MG63 (cell line): ENCODE data around the gene IL6. TPM values are rescaled to one million over a fixed set of nuclear protein-coding genes. Genes with fewer than 3 reads are reported as not detected.
"Not testable (repeated sequence)": the region's sequence is repeated elsewhere in the genome, so short reads cannot be mapped to it uniquely, and the experiment has no call there.

Source experiments
- DNase-seq: peaks from one replicate; pipeline ENCODE4 v3.0.0-alpha.2; 2020
- H3K27me3 ChIP-seq: fragments of 250-450 bp; sonication (Bioruptor Pico); 2 replicates; pipeline ENCODE4 v1.5.1; 2020; ENCODE audit warnings: mild to moderate bottlenecking, moderate library complexity
- H3K36me3 ChIP-seq: fragments of 250-450 bp; sonication (Bioruptor Pico); 2 replicates; pipeline ENCODE4 v1.5.1; 2020; ENCODE audit warnings: mild to moderate bottlenecking, moderate library complexity
- H3K4me3 ChIP-seq: fragments of 250-450 bp; sonication (Bioruptor Pico); 2 replicates; pipeline ENCODE4 v1.5.1; 2020; ENCODE audit warnings: mild to moderate bottlenecking, moderate library complexity
- H3K9me3 ChIP-seq: fragments of 250-450 bp; sonication (Bioruptor Pico); 2 replicates; pipeline ENCODE4 v1.5.1; 2020; ENCODE audit warnings: mild to moderate bottlenecking, moderate library complexity
- total RNA-seq: library from RNA; depleted of rRNA; stranded (reverse); fragments of >200 nt; shearing (Covaris generic); gene quantifications from 2 replicates; pipeline ENCODE4 v1.2.3, GENCODE V29; 2014; ENCODE audit warnings: low replicate concordance

IL6 gene
- total RNA-seq, 1 experiment from 2014 or later: 5.2 TPM

DNA sequence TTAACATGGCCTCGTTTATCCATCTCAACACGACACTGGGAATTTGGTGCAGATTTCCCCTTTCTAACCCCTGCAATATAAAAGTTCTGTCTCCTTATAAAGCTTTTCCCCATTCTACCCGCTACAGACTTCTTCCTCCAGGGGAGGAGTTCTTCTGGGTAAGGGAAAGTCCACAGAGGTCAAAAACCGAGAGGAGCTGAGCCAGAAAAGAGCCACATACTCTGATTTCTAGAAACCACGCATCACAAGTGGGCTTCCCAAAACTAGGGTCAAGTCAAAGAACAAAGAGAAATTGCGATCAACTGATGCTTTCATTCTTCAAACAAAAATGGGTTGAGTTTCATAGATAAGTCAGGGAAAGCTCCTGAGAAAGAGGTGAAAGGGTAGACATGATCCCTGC is 6.8 kb downstream of the IL6 start:
- DNase-seq: no peak
- no peaks in the 10 kb centered on the region for H3K27me3 ChIP-seq
- H3K36me3 ChIP-seq: peaks cover 4% of the 10 kb centered on the region
- H3K4me3 ChIP-seq: no peak overlapping the region
- H3K9me3 ChIP-seq: no peaks in the 10 kb centered on the region

DNA sequence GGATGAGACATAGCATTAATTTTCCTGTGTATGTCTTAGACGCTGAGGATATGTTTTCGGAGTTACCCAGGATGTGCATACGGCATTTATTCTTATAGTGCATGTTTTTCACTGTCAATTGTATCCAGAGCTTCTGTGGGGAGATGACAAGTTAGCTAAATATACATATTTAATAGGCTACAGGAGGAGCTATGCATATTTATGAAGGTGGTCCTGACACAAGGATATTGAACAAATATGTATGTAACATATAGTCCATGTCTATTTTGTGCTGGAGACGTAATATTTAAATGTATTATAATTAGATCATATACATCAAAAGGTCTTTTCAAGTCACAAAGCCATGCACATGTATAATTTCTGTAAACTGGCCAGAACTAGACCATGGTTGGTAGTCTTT is 16.0 kb downstream of the IL6 start:
- Histone ChIP-seq H3K27me3 (no peaks in the 10 kb centered on the region), H3K4me3 (no peak overlapping the region), H3K36me3 (no peaks in the 10 kb centered on the region), H3K9me3 (no peaks in the 10 kb centered on the region; the same call in 1 of the 2 replicates)
- no peak for DNase-seq

DNA sequence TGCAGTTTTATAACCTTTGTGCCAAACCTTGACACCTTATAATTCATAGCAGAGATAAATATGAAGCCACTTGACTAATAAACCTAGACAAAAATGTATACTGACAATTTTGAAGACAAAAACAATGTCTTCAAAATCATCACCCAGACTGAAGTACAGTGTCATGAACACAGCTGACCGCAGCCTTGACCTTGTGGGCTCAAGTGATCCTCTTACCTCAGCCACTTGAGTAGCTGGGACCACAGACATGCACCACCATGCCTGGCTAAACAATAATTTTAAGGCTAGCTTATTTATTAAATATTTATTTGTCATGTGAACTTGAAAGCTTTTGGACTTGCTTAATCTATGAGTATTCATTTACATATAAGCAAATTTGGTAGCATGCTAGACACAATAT is 24.3 kb downstream of the IL6 start:
- Histone ChIP-seq H3K4me3 (no peak overlapping the region), H3K27me3 (no peaks in the 10 kb centered on the region), H3K36me3 (no peaks in the 10 kb centered on the region), H3K9me3 (peaks cover 6% of the 10 kb centered on the region; the same call in 1 of the 2 replicates)
- DNase-seq: no peak

DNA sequence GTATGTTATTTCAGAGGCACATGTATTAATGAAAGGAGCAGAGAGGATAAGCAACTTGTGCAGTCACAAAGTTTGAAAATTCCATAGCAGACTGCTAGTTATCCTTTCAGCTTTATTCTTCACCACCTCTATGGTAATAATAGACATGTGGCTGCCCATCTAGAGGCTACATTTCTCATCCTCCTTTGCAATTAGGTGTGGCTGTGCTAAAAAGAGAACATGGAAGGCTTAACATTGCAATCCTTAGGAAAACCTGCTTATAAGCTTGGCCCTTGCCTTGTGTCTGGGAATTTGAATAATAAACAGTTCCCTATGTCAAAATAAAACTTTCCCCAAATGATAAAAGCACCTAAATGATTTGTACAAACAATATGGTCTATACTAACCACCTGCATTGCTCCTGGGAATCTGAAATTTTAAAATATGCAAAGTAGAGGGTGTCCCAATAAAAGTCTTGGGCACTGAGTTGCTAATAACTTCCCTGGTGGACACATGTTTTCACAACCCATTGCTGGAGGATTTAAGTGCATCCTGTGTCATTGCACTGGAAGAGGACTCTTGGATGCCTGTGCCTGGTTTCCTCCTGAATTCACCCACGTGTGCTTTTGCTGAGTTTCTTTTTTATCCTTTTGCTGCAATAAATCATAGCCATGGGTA is 30.5 kb downstream of the IL6 start:
- no peaks in the 10 kb centered on the region for H3K36me3 ChIP-seq
- H3K4me3 ChIP-seq: no peak overlapping the region
- no peaks in the 10 kb centered on the region for H3K27me3 ChIP-seq
- DNase-seq: no peak
- peaks cover 5% of the 10 kb centered on the region for H3K9me3 ChIP-seq

DNA sequence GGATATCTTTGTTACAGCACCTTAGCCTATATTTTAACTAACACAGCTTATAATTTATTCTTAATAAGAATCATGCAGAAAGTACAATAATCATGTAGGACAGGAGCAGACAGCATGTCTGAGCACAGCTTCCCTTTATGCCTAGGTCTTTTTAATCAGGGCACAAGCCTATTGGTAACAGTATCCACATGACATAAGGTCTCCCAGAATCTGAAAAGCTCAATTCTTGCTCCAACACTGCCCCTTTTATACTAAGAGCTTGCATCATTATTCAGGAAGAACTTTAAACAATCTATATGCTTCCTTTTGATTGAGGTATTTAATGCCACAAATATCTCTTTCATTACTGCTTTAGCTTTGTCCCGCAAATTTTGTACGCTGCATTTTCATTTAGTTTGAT is 31.6 kb downstream of the IL6 start:
- no peaks in the 10 kb centered on the region for H3K27me3 ChIP-seq
- peaks cover 5% of the 10 kb centered on the region for H3K9me3 ChIP-seq
- H3K36me3 ChIP-seq: no peaks in the 10 kb centered on the region
- no peak for DNase-seq
- H3K4me3 ChIP-seq: no peak overlapping the region

DNA sequence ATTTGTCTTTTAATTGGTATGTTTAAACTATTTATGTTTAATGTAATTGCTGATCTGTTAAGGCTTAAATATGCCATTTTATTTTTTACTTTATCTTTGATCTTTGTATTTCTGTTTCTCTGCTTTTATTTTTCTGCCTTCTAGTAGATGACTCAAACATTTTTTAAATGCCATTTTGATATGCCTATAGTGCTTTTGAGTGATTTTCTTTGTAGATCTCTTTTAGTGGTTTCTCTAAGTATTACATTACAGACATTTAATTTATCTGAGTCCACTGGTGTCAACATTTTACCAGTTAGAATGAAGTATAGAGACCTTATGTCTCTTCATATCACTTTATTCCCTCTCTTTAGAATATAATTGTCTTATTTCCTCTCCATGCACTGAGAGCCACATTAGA is 32.7 kb downstream of the IL6 start:
- Histone ChIP-seq H3K27me3 (no peaks in the 10 kb centered on the region), H3K4me3 (no peak overlapping the region), H3K36me3 (no peaks in the 10 kb centered on the region), H3K9me3 (peaks cover 2% of the 10 kb centered on the region)
- DNase-seq: no peak

DNA sequence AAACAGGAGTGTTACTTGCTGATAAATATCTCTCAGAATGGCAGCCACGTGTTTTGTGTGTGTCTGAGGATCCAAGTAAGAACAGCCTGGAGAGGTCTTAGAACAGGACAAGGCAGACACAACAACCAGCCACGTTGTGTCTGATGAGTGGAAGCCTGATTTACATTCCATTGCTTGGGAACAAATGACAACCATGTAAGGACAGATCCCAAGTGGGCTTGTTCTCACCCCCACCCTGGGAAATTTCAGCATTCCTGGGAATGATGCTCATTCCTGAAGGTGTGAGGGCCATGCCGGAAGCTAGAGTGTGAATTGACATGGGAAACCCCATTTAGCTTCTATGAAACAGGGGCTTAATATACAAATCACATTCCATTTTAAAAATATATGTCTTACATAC is 35.9 kb downstream of the IL6 start:
- no peaks in the 10 kb centered on the region for H3K27me3 ChIP-seq
- no peaks in the 10 kb centered on the region for H3K36me3 ChIP-seq
- no peak overlapping the region for H3K4me3 ChIP-seq
- peaks cover 2% of the 10 kb centered on the region; the same call in 1 of the 2 replicates for H3K9me3 ChIP-seq
- no peak for DNase-seq

DNA sequence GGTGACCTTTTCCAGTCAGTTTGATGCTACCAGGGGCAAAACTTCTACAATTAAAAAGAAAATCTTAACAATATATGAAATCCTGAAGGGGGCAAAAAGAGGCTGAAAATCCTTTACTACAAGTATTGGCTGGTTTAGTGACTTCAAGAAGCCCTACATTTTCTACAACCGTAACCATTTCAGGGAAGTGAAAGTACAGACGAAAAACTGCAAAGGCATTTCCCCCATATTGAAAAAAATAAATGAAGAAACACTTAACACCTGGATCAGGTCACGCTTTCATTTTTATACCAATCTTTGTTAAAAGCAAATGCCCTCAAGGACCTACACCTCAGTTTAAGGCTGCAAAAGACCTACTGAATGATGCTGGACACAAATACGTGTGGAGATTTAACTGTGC is 38.6 kb downstream of the IL6 start:
- no peaks in the 10 kb centered on the region for H3K36me3 ChIP-seq
- no peaks in the 10 kb centered on the region for H3K27me3 ChIP-seq
- H3K9me3 ChIP-seq: peaks cover 2% of the 10 kb centered on the region; the same call in 1 of the 2 replicates
- no peak overlapping the region for H3K4me3 ChIP-seq
- no peak for DNase-seq

DNA sequence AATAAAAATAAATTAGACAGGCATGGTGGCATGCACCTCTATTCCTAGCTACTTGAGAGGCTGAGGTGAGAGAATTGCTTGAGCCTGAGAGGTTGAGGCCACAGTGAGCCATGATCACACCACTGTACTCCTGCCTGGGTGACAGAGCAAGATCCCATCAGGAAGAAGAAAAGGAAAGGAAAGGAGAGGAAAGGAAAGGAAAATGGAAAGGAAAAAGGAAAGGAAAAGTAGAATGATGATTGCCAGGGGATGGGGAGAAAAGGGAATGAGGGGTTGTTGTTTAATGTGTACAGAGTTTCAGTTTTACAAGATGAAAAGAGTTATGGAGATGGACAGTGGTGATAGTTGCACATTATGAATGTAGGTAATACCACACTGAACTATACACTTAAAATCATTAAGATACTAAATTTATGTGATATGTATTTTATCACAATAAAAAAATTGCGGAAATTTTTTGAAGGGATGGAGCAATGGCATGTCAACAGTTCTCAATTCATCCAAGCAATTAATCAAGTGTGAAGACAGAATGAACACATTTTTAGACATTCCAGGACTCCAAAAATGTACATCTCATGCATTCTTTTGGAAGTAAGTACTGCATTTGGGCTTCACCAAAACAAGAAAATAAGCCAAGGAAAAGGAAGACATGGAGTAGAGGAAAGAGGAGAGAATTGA is 44.3 kb downstream of the IL6 start:
- Histone ChIP-seq H3K36me3 (no peaks in the 10 kb centered on the region), H3K27me3 (no peaks in the 10 kb centered on the region), H3K9me3 (0 out of 2 replicates have a peak, but pooled peaks cover 2% of the 10 kb centered on the region), H3K4me3 (no peak overlapping the region)
- no peak for DNase-seq

DNA sequence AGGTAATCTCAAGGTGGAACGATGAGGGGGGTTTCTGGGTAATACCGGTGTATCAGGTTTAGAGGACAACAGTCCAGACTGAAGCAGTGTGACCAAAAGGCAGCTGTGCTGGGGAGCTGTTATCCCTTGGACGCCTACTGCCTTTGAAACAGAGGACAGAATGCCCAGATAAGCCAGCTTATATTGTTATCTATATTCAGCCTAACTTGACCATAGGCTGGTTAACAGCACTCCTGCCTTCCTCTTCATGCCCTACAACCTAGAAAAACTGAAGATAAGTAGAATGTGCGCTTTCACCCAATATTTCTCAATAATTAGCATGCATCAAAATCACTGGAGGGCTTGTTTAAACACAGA is 44.9 kb downstream of the IL6 start:
- Histone ChIP-seq H3K9me3 (0 out of 2 replicates have a peak, but pooled peaks cover 2% of the 10 kb centered on the region), H3K36me3 (no peaks in the 10 kb centered on the region), H3K27me3 (no peaks in the 10 kb centered on the region), H3K4me3 (no peak overlapping the region)
- no peak for DNase-seq

DNA sequence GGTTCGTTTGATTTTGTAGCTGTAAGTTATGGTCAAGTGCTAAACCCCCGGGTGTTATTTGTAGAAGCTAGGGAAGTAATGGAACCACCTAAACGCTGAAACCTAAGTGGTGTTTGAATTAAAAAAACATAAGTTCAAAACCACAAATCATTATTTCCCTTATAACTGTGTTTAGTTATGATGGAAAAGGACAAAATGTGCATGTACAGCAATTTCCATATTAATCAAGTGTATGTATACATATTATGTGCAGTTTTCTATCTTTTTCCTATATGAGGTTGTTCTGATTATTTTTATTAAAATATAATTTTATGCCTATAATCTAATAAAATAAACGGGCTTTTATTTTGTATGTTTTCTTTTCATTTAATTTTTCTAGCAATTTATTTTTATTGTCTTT is 45.9 kb downstream of the IL6 start:
- DNase-seq: no peak

DNA sequence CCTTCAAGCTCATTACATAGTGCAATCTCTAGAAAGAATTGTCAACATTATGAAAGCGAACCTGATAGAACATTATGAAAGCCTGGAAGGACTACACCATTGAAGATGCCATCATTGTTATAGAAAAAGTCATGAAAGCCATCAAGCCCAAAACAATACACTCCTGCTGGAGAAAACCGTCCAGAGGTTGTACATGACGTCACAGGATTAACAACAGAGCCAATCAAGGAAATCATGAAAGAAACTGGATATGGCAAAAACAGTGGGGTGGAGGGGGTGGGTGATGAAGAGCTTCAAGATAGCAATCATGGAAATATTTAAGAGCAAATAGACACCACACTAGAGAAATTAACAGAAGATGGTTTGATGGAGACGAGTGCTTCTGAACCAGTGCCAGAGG is 50.0 kb downstream of the IL6 start:
- no peaks in the 10 kb centered on the region for H3K36me3 ChIP-seq
- DNase-seq: peak; percentile 16
- no peaks in the 10 kb centered on the region for H3K9me3 ChIP-seq
- no peaks in the 10 kb centered on the region for H3K27me3 ChIP-seq
- H3K4me3 ChIP-seq: no peak overlapping the region

More for the DNA sequence above, 45.9 kb downstream of the IL6 start:
- no peaks in the 10 kb centered on the region for H3K27me3 ChIP-seq
- H3K36me3 ChIP-seq: no peaks in the 10 kb centered on the region
- 0 out of 2 replicates have a peak, but pooled peaks cover 2% of the 10 kb centered on the region for H3K9me3 ChIP-seq
- H3K4me3 ChIP-seq: no peak overlapping the region

DNA sequence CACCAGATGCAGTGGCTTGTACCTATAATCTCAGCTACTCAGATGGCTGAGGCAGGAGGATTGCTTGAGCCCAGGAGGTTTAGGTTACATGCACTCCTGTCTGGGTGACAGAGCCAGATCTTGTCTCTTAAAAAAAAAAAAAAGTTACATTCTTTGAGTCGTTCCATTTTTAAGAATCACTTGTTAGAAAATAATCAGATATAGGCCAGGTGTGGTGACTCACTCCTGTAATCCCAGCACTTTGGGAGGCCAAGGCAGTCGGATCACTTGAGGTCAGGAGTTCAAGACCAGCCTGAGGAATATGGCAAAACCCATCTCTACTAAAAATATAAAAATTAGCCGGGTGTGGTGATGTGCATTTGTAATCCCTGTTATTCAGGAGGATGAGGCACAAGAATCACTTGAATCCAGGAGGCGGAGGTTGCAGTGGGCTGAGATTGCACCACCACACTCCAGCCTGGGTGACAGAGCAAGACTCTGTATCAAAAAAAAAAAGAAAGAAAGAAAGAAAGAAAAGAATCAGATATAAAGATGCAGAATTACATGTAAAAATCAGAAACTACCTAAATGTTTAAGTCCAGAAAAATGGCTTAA is 52.8 kb downstream of the IL6 start:
- not testable (repeated sequence) for H3K36me3 ChIP-seq, H3K9me3 ChIP-seq, H3K4me3 ChIP-seq, H3K27me3 ChIP-seq
- DNase-seq: peak; percentile 37

DNA sequence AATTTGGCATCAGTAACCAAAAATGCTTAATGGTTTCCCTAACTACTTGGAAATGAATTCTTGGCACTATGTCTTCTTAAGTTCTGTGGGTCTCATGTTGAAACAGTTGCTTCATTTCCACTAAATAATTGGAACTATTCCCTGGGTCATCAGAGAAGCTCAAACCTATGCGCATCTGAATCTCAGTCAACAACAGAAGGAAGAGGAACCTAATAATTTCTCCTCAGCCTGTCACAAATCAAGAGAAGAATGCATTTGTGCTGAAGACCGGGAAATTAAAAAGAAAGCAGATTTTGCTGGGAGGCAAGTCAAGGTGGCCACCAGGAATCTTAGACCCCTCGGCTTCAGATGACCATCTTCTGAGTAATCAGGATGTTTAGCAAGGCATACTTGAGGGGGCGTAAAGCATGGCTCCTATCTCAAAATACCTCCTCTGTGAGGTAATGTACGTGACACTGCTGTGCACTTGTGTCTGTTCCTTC is 54.3 kb downstream of the IL6 start:
- H3K27me3 ChIP-seq: no peaks in the 10 kb centered on the region
- H3K9me3 ChIP-seq: no peaks in the 10 kb centered on the region
- peak; percentile 78 for DNase-seq
- H3K36me3 ChIP-seq: no peaks in the 10 kb centered on the region
- H3K4me3 ChIP-seq: no peak overlapping the region
